SKM-1 (cell line): ENCODE data around the gene PDSS2.
A peak's percentile ranks its signal among the peaks of the same experiment; 100 is the strongest.

Experiments used
- DNase-seq: peaks from one replicate; lab custom pipeline; 2025; ENCODE audit not compliant: unreplicated experiment; lab: John Stamatoyannopoulos, UW

Gene PDSS2, protein sequence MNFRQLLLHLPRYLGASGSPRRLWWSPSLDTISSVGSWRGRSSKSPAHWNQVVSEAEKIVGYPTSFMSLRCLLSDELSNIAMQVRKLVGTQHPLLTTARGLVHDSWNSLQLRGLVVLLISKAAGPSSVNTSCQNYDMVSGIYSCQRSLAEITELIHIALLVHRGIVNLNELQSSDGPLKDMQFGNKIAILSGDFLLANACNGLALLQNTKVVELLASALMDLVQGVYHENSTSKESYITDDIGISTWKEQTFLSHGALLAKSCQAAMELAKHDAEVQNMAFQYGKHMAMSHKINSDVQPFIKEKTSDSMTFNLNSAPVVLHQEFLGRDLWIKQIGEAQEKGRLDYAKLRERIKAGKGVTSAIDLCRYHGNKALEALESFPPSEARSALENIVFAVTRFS

GRCh38 chr6:107459283-107460082 lies at the start of gene PDSS2:
Gene PDSS2 (minus strand): TSS chr6:107459564. CDS start chr6:107459285, 279 bp downstream.
- DNase-seq: peak; percentile 80

GRCh38 chr6:107506145-107506544 lies 46.8 kb upstream of the PDSS2 start:
- no peak for DNase-seq

- DNase-seq: no peak
These were observed 45.1 kb upstream of the PDSS2 start for GRCh38 chr6:107504270-107505026.

- no peak for DNase-seq
These were observed 37.7 kb upstream of the PDSS2 start for GRCh38 chr6:107496892-107497684.

DNA sequence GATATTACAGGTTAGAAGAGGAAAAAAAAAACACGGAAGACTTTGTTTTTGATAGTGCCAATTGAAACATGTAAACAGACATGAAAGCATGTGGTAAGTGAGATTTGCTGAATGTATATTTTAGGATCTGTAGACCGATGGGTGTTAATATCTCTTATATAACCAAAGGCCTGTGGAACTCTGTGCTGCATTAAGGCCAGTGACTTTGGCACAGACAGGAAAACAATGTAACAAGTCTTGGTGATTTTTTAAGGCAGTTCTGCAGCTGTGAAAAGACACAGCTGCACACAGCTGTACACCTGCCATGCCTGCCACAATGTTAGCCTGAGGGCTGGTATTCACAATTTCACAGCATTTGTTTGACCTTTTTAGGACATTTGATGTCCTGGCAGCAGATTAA lies 36.6 kb upstream of the PDSS2 start:
- no peak for DNase-seq

DNA sequence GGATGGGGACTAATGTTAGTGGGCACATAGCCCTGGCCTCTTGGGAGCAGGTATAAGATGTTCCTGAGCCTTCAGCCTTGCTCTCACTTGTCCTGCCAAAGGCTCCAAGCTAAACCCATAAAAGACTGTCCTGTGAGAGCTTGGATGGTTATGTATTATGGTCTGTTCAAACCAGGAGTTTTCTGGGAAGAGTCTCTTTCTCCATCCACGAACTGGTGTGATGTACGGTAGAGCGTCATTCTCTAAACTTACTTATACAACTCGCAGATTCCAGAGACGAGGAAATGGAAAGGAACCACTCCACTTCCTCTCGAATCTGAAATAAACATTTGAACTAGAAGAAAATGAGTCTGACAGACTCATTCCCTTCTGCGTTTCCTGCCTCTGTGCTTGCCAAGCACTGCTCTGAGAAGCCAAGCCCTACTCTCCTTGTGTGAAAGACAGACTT lies 35.9 kb upstream of the PDSS2 start:
- DNase-seq: no peak

DNA sequence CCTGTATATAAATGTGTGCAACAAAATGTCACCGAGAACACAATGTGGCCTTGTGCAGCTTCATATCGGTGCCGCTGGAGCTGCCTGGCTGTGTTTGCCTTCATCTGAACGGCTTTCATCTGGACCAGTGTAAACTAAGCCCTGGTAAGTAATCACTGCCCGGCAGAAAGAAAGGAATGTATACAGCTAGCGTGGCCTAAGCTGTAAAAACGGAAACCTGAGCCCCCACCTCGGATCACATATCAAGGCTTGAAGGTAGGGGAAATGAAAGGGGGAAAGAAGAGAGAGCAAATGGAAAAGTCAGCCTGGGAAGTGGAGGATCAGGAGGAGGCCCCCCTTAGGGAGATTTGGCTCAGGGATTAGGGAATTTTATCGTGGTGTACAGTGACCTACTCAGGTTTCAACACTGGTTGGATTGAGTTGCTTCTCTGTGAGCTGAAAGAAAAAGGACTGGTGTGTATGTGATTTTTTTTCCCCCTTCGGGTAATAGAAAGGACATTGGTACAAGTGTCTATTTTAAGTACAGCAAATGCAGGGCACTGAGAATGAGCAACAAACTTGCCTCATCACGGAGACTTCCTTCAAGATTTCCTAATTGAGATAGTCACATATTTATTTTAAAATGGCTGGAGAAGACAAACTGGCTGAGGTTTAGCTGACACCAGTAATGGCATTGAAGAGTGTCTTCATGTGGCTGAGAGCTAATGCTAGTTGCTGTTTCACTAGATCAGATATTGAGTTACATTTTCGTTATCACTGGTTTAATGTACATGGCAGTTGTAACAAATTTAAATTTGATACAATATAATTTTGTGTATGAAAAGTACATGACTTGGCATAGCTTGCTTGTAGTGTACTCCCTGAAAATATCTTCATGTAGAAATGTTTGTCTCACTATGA lies 34.0 kb upstream of the PDSS2 start:
- DNase-seq: no peak

GRCh38 chr6:107491760-107492660 lies 32.6 kb upstream of the PDSS2 start:
- no peak for DNase-seq

DNA sequence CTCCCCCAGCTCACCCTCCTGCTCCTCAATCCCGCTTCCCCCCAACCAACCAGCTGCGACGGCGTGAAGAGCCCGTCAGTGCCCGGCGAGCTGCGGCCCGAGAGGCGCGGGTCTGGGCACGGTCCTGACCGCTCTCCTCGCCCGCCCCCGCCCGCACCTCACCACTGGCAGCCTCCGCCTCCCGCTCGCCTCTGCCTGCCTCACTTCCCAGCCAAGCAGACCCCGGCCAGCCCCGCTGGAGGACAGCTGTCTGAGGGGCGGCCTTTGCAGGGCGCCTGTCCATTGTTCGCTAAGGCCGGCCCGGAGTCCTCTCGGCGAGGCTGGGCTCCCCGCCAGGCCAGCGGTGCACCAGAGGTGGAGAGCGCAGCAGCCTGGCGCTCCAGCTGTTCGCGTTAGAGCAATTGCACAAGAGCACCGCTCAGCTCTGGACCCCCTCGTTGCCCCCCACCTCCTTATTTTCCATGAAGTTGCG lies 31.8 kb upstream of the PDSS2 start:
- no peak for DNase-seq

DNA sequence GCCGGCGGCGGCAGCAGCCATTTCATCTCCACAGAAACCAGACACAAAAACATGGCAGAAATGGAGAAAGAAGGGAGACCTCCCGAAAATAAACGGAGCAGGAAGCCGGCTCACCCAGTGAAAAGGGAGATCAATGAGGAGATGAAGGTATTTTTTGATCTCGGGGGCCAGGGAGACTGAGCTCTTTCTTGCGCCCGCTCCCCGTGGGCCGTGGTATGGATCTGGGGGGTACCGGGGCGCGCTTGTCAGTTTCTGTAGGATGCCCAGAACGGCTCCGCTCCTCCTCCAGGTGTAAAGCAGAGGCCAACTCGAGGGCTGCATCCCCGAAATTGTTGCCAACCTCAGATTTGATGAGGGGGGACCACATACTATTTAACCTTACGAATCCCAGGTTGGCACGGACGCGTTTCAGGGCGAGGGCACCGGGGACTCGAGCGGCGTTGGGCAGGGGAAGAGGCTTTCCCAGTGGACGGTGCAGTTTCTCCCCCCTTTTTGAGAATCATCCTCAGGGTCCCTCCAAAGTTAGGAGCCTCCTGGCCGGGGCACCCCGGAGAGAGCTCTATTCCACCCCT lies 31.3 kb upstream of the PDSS2 start:
- DNase-seq: no peak

DNA sequence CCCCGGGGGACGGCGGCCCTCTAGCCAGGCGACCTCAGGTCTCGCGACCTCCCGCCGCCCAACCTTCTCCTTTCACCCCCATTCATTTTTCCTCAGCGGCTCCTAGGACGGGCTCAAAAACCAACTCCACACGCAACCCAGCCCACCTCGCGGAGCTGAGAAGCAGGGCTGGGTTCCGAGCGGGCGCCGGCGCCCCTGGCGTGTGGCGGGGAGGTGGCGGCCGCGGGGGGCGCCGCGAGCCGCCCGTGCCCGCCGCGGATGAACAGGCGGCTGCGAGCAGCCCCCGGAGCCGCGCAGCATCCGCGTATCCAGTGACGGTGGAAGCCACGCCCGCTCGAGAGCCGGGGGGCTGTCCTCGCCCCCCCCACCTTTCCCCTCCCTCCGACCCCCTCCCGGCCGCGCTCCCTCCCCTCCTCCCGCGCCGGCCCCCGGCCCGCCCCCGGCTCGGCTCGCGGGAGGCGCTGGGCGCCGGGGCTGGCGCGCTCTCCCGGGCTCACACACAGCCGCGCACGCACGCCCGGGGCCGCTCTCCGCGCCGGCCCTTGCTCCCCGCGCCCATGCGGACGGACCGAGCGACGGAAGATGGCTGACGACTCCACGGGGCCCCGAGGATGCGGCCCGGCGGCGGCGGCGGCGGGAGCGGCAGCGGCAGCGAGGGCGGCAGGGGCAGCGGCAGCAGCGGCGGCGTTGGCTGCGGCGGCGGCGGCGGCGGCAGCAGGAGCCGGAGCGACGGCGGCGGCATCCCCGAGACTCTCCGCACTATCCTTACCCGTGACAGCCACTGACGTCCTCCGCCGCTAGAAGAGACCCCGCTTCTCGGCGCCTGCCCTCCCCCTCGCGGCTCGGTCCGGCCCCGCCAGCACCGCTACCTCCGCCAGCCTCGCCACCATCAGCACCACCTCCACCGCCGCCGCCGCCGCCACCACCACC lies 30.5 kb upstream of the PDSS2 start, which contains the start of gene SOBP:
Gene SOBP (plus strand): TSS at position 482 of the 930 bp plus-strand sequence. CDS start 500 bp downstream, outside the sequence.
- DNase-seq: no peak

GRCh38 chr6:107488875-107489635 lies 29.7 kb upstream of the PDSS2 start:
- DNase-seq: no peak

GRCh38 chr6:107488174-107488874 lies 29.0 kb upstream of the PDSS2 start:
- DNase-seq: no peak

DNA sequence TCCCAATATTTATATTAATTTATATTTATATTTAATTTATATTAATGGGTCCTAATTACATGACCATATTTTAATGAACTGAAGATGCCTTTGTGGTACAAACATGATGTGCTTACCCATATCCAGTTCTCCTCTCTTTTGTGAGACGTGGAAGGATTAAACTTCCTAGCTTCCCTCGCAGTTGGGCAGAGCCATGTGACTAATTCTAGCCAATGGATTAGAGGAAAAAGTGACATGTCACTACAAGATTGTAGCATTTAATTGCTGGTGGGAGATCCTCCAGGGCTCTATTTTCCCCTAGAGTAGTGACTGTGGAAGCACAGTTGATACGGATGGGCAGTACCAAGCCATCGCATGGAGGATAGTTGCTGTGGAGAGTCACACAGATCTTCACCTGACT lies 25.8 kb upstream of the PDSS2 start:
- DNase-seq: no peak

DNA sequence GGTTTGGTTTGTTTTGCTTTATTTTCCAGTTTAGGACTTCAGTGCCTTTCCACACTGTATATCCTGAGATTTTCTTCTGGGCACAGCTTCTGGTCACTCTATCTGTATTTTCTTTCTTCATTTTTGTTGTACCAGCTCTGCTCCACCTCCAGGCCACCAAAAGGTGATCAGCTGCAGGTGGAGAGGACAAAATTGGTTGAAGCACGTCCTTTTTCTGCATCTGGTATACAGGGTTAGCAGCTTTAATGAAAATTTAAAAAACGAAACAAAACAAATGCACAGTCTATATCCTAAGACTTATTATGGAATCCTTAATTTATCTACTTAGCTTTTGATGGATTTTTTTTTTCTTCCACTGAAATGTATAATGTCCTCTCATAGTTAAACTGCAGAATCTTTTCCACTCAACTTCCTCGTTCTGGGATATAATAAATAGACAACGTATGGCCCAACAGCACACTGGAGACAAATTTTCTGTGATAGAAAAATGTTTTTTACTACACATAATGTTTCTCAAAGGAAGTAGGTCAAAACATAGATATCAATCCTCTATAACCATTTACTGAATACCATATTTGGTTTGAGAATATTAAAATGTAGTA lies 19.8 kb upstream of the PDSS2 start:
- DNase-seq: no peak
